Vagina (tissue), 2 donors: Measurements from ENCODE around the gene SGTA. TPM values are rescaled to one million over a fixed set of nuclear protein-coding genes. Genes with fewer than 3 reads are reported as not detected.

Source experiments
- DNase-seq, 2 donors: peaks; one replicate each; pipeline ENCODE4 v3.0.0-alpha.2; 2017; ENCODE audit errors: extremely low spot score in 2 of 2
- H3K27ac ChIP-seq: fragments of 200-600 bp; sonication (generic); one replicate; pipeline ENCODE4 v1.5.1; 2019
- H3K27me3 ChIP-seq: fragments of 200-600 bp; sonication (generic); one replicate; pipeline ENCODE4 v1.5.1; 2019
- H3K36me3 ChIP-seq, 2 donors: fragments of 200-600 bp; sonication (generic); one replicate each; pipeline ENCODE4 v1.5.1; 2017 to 2019
- H3K4me1 ChIP-seq: fragments of 200-600 bp; sonication (generic); one replicate; pipeline ENCODE4 v1.5.1; 2019
- H3K4me3 ChIP-seq, 2 donors: fragments of 200-600 bp; sonication (generic); 1 replicate in 1 of 2; 2 replicates in 1 of 2; pipeline ENCODE4 v1.5.1; 2016 to 2019
- H3K9me3 ChIP-seq: fragments of 200-600 bp; sonication (generic); one replicate; pipeline ENCODE4 v1.5.1; 2019
- POLR2A ChIP-seq, 2 donors: fragments of 450-650 bp; IDR thresholded peaks; one replicate each; pipeline ENCODE4 v1.6.1; 2017; ENCODE audit warnings: antibody characterized with exemption in 2 of 2, mild to moderate bottlenecking in 2 of 2, moderate library complexity in 2 of 2
- POLR2AphosphoS5 ChIP-seq, 2 donors: sonication (generic); formaldehyde crosslinking; IDR thresholded peaks; one replicate each; pipeline ENCODE4 v1.9.0; 2017; ENCODE audit warnings: antibody characterized with exemption in 2 of 2, mild to moderate bottlenecking in 2 of 2, low read depth in 1 of 2; ENCODE audit not compliant: insufficient read depth in 1 of 2
- intact Hi-C: fragments of 100-400 bp; cut with DNase I; formaldehyde crosslinking; loops from one replicate; pipeline ENCODE4 v1.15.1; 2023
- total RNA-seq: library from RNA; depleted of rRNA; stranded (reverse); fragments of >200 nt; gene quantifications from one replicate; pipeline ENCODE4 v1.2.3, GENCODE V29; 2016
- TF ChIP-seq, protein P1 (sequence below), 3 experiments: fragments of 450-650 bp in 2 of 3; fragments of 200-600 bp in 1 of 3; sonication (generic) in 1 of 3; IDR thresholded peaks; one replicate each; pipeline ENCODE4 v1.5.1; 2017 to 2019; ENCODE audit warnings: antibody characterized with exemption in 3 of 3, mild to moderate bottlenecking in 2 of 3, moderate library complexity in 2 of 3

SGTA gene
- total RNA-seq, 1 donor from 2014 or later = 58.4 TPM

GRCh38 chr19:2719232-2719735, 63.8 kb downstream of the SGTA start:
- DNase-seq = no peak
- Histone ChIP-seq H3K36me3 (no peaks in the 10 kb centered on the region), H3K9me3 (peaks cover 3% of the 10 kb centered on the region), H3K27me3 (no peaks in the 10 kb centered on the region), H3K4me3 (no peak overlapping the region), H3K4me1 (peaks cover 37% of the 10 kb centered on the region), H3K27ac (no peak overlapping the region)
- TF ChIP-seq POLR2A (IDR thresholded peaks at IDR 0.05) = no peak
- TF ChIP-seq, protein P1, sequence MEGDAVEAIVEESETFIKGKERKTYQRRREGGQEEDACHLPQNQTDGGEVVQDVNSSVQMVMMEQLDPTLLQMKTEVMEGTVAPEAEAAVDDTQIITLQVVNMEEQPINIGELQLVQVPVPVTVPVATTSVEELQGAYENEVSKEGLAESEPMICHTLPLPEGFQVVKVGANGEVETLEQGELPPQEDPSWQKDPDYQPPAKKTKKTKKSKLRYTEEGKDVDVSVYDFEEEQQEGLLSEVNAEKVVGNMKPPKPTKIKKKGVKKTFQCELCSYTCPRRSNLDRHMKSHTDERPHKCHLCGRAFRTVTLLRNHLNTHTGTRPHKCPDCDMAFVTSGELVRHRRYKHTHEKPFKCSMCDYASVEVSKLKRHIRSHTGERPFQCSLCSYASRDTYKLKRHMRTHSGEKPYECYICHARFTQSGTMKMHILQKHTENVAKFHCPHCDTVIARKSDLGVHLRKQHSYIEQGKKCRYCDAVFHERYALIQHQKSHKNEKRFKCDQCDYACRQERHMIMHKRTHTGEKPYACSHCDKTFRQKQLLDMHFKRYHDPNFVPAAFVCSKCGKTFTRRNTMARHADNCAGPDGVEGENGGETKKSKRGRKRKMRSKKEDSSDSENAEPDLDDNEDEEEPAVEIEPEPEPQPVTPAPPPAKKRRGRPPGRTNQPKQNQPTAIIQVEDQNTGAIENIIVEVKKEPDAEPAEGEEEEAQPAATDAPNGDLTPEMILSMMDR (IDR thresholded peaks at IDR 0.05) = no peak
- no peak for TF ChIP-seq POLR2AphosphoS5 (IDR thresholded peaks at IDR 0.05; ENCODE audit: insufficient read depth in 1 of 2, low read depth in 1 of 2)
- intact Hi-C loops = loop anchor here (5.0 kb wide), 1 partner anchor 52 kb away; no protein-coding TSS in a partner anchor

DNA sequence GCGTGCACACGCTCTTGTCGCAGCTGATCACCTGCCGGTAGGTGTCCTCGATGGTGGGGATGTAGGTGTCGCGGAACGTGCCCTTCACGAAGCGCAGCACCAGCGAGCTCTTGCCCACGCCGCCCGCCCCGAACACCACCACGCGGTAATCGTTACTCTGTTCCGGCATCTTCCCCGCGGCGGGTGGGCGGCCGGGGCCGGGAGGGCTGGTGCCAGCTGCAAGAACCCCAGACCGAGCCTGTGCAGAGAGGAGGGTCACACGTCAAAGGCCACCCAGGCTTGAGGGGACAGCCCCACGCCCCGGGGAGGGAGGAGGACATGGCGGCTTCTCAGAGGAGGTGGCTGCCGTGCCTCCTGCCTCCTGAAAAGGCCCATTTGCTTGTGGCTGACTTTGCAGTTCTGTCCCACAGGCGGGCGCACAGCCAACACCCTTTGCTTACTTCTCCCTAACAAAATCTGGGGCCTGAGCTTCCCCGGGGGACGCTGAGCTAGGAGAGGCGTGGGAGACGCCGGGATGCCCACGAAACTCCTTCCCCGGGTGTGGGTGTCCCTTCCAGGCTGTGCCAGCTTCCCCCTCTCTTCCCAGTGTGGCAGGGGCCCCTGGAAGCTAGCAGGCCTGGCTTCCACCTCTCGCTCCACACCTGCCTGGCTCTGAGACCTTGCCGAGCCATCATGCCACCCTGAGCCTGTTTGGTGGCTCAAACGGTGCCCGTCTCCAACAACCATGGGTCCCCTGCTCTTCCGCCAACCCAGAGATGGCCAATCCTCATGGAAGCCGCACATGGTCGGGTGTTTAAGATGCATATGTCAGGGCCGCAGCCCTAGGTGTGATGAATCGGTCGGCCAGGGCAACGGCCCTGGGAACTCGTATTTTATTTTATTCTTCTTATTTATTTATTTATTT, 65.2 kb downstream of the SGTA start:
- TF ChIP-seq, protein P1 (IDR thresholded peaks at IDR 0.05) = no peak
- TF ChIP-seq POLR2A (IDR thresholded peaks at IDR 0.05) = no peak
- no peak for TF ChIP-seq POLR2AphosphoS5 (IDR thresholded peaks at IDR 0.05; ENCODE audit: insufficient read depth in 1 of 2, low read depth in 1 of 2)

DNA sequence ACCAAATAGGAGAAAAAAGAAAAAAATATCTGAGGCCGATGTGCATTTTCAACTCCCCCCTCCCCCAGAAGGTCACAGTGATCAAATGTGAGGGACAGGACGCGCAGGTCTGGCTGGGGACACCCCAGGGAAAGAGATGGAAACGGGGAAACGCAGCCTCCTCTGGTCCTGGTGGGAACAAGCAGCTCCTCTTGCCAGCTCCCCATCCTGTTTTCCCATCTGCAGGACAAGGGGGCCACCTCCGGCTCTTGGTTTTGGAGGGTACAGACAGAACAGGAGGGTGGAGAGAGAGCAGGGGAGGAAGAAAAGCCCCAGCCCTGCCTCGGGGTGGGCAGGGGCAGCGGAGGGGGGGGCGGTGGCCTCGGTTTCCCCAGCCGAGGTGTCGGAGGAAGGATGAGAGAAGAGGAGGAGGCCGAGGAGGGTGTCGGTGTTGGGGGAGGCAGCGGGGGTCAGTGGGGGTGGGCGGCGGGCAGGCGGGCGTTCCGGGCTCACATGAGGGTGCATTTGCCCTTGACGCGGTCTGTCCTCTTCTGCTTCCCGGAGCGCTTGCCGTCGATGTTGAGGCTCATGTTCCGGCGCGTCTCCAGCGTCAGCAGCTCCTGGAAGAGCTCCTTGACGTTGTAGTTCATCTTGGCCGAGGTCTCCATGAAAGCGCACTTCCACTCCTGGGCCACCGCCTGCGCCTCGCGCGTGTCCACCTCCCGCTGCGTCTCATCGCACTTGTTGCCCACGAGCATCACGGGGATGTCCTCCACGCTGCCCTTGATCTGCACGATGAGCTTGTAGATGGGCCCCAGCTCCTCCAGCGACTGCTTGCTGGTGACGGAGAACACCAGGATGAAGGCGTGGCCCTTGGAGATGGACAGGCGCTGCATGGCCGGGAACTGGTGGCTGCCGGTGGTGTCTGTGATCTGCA, 66.1 kb downstream of the SGTA start:
- no peaks in the 10 kb centered on the region for H3K36me3 ChIP-seq
- peaks cover 16% of the 10 kb centered on the region for H3K4me1 ChIP-seq
- TF ChIP-seq POLR2A (IDR thresholded peaks at IDR 0.05) (no peak), POLR2AphosphoS5 (IDR thresholded peaks at IDR 0.05; ENCODE audit: insufficient read depth in 1 of 2, low read depth in 1 of 2) (no peak)
- TF ChIP-seq, protein P1 (IDR thresholded peaks at IDR 0.05) = no peak
- H3K27ac ChIP-seq = no peak overlapping the region
- DNase-seq = no peak
- no peaks in the 10 kb centered on the region for H3K27me3 ChIP-seq
- H3K9me3 ChIP-seq = peaks cover 3% of the 10 kb centered on the region
- no peak overlapping the region for H3K4me3 ChIP-seq
- intact Hi-C loops = loop anchor here (5.0 kb wide), 1 partner anchor 50 kb away; no protein-coding TSS in a partner anchor

More for the DNA sequence above, 65.2 kb downstream of the SGTA start:
- Histone ChIP-seq H3K9me3 (peaks cover 3% of the 10 kb centered on the region), H3K27me3 (no peaks in the 10 kb centered on the region), H3K27ac (no peak overlapping the region), H3K4me3 (no peak overlapping the region), H3K36me3 (no peaks in the 10 kb centered on the region), H3K4me1 (peaks cover 25% of the 10 kb centered on the region)
- DNase-seq = no peak
- intact Hi-C loops = loop anchor here (5.0 kb wide), 1 partner anchor 51 kb away; no protein-coding TSS in a partner anchor

- DNase-seq = no peak
- Histone ChIP-seq H3K36me3 (no peaks in the 10 kb centered on the region), H3K9me3 (peaks cover 3% of the 10 kb centered on the region), H3K4me3 (no peak overlapping the region), H3K27me3 (no peaks in the 10 kb centered on the region), H3K27ac (no peak overlapping the region), H3K4me1 (peaks cover 11% of the 10 kb centered on the region)
- TF ChIP-seq POLR2A (IDR thresholded peaks at IDR 0.05) (no peak), POLR2AphosphoS5 (IDR thresholded peaks at IDR 0.05; ENCODE audit: insufficient read depth in 1 of 2, low read depth in 1 of 2) (no peak)
- TF ChIP-seq, protein P1 (IDR thresholded peaks at IDR 0.05) = no peak
- intact Hi-C loops = loop anchor here (5.0 kb wide), 1 partner anchor 49 kb away; no protein-coding TSS in a partner anchor
These were observed 66.8 kb downstream of the SGTA start for GRCh38 chr19:2716275-2716650.
